ENCODE results near the gene MOSPD3.
A peak's percentile ranks its signal among the peaks of the same experiment; 100 is the strongest.

MOSPD3 gene

DNA sequence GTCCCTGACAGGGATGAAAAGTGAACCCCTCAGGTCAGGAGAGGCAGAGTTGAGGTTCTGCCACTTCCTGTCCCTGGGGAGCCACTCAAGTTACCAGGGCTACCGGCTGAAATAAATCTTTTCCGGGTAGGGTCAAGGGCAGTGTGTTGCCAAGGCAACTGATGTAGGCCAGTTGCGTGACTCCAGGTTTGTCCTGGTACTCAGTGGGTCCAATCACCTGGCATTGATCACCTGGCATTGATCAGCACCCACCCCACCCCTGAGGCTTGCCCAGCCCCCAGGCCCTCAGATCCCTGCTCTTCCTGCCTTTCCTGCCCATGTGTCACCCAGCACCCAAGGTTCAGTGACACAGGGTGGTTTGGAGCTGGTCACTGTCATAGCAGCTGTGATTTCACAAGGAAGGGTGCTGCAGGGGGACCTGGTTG is 44.6 kb upstream of the MOSPD3 start:
- no peak for TF ChIP-seq CTCF (conservative IDR thresholded peaks at IDR 0.05)
- peak overlapping the region; percentile 75; the same call in 1 of the 2 replicates for H3K27ac ChIP-seq

DNA sequence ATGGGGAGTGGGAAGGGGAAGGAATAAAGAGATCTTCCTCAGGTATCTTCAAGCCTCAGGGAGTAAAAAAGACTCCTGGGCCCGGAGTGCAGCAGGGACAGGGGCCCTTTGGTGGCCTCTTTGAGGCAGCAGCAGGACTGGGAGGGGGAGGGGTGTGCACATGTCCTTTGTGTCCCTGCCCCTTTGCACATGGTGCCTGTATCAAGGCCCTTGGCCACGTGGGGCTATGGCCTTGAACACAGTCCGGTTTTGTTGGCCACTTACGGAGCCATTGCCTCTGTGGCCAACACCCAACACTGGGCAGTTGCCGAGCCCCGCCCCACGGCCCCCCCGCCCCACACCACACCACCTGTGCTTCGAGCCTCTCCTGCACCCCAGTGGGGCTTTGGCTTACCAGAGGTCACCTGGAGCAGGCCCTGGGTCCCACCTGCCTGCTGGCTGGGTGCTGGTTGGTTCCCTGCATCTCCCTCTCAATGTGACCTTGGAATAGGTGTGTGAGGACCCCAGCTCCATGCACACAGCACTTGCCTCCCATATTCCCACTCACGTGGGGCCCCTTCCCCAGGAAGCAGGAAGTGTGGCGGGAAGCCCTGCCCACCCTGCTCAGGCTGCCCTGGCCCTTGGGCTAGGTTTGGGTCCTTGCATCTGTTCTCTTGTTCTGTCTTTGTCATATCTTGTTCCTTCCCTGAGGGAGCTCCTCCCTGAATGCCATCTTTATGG is 44.0 kb upstream of the MOSPD3 start:
- H3K27ac ChIP-seq: peak overlapping the region; percentile 75; the same call in 1 of the 2 replicates
- TF ChIP-seq CTCF (conservative IDR thresholded peaks at IDR 0.05): no peak

DNA sequence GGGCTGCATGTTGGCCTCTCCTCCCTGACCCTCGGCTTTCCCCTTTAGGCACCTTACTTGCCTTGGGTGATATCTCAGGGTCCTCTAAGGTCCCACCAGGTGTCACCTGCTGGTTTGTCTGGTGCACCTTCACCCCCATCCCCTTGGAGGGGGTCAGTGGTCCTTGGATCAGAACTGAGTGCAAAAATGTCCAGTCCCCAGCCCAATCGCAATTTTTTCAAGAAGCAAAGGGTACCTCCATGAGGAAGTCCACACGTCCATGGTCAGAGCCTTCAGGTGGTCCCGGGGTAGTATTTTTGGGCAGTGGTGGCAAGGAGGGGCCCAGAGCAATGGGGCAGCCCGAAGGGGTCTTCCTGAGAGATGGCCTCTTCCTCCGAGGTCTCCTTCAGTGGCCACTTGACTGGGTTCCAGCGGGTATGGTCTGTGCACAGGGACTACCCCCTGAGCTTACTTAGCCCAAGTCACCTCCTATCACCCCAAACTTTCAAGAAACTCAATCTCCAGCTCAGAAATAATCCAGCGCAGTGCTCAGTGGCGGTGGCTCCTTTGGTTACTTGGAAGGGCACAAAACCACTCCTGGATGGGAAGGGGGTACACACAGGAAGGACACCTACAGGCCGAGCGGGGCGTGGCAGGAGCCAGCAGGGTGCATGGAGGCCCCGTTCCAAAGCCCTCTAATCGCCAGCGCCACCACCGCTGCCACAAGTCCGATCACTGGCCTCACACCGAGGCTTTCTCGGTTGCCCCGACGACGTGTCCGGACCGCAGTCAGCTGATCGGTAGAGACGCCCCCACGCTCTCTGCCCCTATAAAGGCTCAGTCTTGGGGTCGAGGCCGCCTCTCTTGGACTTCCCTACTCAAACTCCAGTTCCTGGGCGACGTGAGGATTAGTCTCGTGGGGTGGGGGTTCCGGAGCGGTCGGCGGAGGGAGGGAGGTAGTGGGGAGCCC is 43.2 kb upstream of the MOSPD3 start:
- peak overlapping the region; percentile 75 for H3K27ac ChIP-seq
- peak; percentile 55 for TF ChIP-seq CTCF (conservative IDR thresholded peaks at IDR 0.05)

DNA sequence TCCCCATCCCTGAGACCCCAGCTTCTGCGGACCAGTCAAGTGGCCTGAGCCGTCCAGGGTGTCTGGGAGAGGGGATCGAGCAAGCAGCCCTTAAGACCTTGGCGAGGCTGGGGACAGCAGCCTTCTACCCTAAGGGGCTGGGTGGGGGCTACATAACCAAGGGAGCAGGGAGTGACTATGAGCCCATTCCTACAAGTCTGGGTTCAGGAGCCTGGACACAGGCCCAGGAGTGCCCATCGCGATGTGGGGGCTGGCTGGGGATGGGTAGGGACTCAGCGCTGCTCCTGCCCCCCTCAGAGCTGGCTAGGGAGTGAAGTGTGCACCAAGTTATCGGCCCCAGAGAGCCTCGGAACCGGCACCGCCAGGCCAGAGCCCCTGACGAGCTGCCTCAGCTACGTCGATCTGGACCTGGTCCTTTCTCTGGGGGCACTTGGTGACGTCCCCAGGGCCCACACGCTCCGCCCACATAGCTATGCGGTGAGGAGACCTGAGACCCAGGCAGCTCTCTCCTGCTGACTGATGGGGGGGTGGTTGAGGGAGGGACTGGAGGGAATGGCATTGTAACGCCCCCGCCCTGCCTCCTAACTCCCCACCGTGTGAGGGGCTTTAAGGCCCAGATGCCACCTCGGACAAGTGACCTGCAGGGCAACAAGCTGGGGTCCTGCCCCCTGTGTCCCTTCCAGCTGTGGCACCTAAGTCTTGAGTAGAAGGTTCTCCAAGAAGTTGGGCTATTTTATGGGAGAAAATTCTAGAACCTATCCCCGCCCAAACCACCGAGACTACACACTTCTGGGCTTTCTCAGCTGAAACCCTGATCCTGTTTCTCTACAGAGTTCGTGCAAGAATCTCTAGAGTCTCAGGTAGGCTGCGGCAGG is 41.1 kb upstream of the MOSPD3 start:
- no peak for TF ChIP-seq CTCF (conservative IDR thresholded peaks at IDR 0.05)
- H3K27ac ChIP-seq: peak overlapping the region; percentile 75; the same call in 1 of the 2 replicates

- H3K27ac ChIP-seq: no peak overlapping the region
- no peak for TF ChIP-seq CTCF (conservative IDR thresholded peaks at IDR 0.05)
These were observed 40.6 kb upstream of the MOSPD3 start for GRCh38 chr7:100571829-100572116.

DNA sequence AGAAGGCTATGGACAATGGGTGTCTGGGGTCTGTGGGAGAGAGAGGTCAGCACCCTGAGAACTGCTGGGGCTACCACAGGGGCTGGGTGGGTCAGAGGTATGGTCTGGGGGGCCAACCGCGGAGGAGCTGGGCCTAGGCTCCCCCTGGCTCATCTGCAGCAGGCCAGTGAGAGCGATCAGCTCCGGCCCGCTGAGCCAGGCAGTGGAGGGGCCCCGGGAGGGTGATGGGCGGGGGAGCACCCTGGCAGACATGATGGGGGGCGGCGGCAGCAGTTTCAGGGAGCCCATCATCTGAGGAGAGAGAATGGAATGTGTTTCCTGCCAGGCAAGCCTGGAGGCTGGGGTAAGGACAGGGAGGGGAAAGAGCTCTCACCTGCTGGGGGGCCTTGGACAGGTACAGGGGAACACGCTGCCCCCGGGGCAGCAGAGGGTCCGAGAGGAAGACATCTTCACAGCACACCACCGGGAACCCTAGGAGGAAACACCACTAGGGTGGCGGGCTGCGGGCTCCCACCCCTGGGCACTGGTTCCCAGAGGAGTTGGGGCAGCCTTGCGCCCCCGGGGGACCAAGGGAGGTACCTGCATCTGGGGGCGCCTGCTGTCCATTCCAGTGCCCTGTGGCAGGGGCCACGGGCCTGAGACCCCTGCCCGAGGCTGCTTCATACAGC is 39.9 kb upstream of the MOSPD3 start:
- TF ChIP-seq CTCF (conservative IDR thresholded peaks at IDR 0.05): no peak
- H3K27ac ChIP-seq: no peak overlapping the region

All from VCaP (cell line).